DOHH2 (cell line): ENCODE measurements around the gene ACTG1.

Experiments
- H3F3A ChIP-seq: fragments of 200-600 bp; sonication (generic), shearing (Covaris generic); 2 replicates; pipeline ENCODE4 v1.6.0; 2016; ENCODE audit warnings: antibody characterized with exemption, mild to moderate bottlenecking; ENCODE audit not compliant: control insufficient read depth, insufficient read depth
- H3K27ac ChIP-seq: fragments of 200-600 bp; sonication (generic); 2 replicates; pipeline ENCODE4 v1.5.1; 2014; ENCODE audit warnings: low read depth, mild to moderate bottlenecking, low read length, moderate library complexity
- H3K27me3 ChIP-seq: fragments of 200-600 bp; sonication (generic); 2 replicates; pipeline ENCODE4 v1.6.1; 2014; ENCODE audit warnings: mild to moderate bottlenecking, low read length, mixed read lengths; ENCODE audit not compliant: control insufficient read depth
- H3K36me3 ChIP-seq: fragments of 200-600 bp; sonication (generic); 2 replicates; pipeline ENCODE4 v1.6.1; 2014; ENCODE audit warnings: mild to moderate bottlenecking, low read length, moderate library complexity, mixed read lengths; ENCODE audit not compliant: control insufficient read depth
- H3K4me1 ChIP-seq: fragments of 200-600 bp; sonication (generic); 2 replicates; pipeline ENCODE4 v1.6.1; 2014; ENCODE audit warnings: mild to moderate bottlenecking, low read length, mixed read lengths; ENCODE audit not compliant: control insufficient read depth
- H3K4me2 ChIP-seq: fragments of 200-600 bp; sonication (generic); 2 replicates; pipeline ENCODE4 v1.6.0; 2014; ENCODE audit warnings: mild to moderate bottlenecking, low read length, moderate library complexity
- H3K4me3 ChIP-seq: fragments of 200-600 bp; sonication (generic); 2 replicates; pipeline ENCODE4 v1.5.1; 2014; ENCODE audit warnings: mild to moderate bottlenecking, low read length, mixed read lengths
- H3K79me2 ChIP-seq: fragments of 200-600 bp; sonication (generic); 2 replicates; pipeline ENCODE4 v1.6.1; 2014; ENCODE audit warnings: mild to moderate bottlenecking, low read length, mixed read lengths; ENCODE audit not compliant: control insufficient read depth
- H3K9me2 ChIP-seq: fragments of 200-600 bp; sonication (generic); replicated peaks from 2 replicates; pipeline ENCODE4 v1.6.1; 2014; ENCODE audit warnings: mild to moderate bottlenecking, low read length, mixed read lengths; ENCODE audit not compliant: control insufficient read depth
- H3K9me3 ChIP-seq: fragments of 200-600 bp; sonication (generic); 2 replicates; pipeline ENCODE4 v1.6.1; 2014; ENCODE audit warnings: antibody characterized with exemption, low read length, mixed read lengths; ENCODE audit not compliant: control insufficient read depth, insufficient read depth
- H4K20me1 ChIP-seq: fragments of 200-600 bp; sonication (generic); 2 replicates; pipeline ENCODE4 v1.6.0; 2014; ENCODE audit warnings: low read depth, mild to moderate bottlenecking, antibody characterized with exemption, low read length, moderate library complexity; ENCODE audit not compliant: control insufficient read depth, insufficient read depth
- CTCF ChIP-seq: fragments of 200-600 bp; sonication (generic); IDR thresholded peaks from one replicate; pipeline ENCODE4 v1.5.1; 2014; ENCODE audit warnings: antibody characterized with exemption, mild to moderate bottlenecking, low read depth, low read length; ENCODE audit not compliant: poor library complexity, severe bottlenecking
- EZH2phosphoT487 ChIP-seq: fragments of 200-600 bp; sonication (generic); IDR thresholded peaks from 2 replicates; pipeline ENCODE4 v1.6.1; 2017; ENCODE audit warnings: borderline replicate concordance, mild to moderate bottlenecking, antibody characterized with exemption, low read length, moderate library complexity, mixed read lengths

Gene ACTG1

DNA sequence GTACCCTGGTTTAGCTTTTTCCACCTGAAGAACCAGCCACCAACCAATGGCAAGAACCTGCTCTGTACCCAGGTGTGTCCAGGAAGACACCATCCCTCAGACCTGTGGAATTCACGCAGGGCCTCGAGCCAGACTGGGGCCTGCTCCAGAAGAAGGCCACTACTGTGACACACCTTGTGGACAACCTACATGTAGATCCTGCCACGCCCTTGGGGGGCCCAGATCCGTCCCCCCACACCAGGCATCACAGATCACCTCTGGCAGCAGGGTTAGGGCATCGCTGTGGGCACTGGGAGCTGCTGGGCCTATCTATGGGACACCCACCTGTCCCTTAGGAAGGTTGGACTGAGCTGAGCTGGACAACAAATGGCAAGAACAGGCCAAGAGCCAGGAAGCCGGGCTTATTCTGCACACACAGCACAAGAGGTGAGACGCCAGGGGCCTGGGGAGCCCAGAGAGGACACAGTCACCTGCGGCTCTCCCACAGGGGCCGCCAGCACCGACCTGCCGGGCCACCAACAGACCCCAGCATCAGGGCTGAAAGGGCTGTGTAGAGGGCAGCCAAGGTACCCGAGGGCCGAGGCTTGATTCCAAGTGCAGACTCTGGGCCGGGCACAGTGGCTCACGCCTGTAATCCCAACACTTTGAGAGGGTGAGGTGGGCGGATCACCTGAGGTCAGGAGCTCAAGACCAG, 31.8 kb upstream of the ACTG1 start:
- H3K9me3 ChIP-seq: no peaks in the 10 kb centered on the region
- no peaks in the 10 kb centered on the region for H3F3A ChIP-seq
- no peak overlapping the region for H3K4me2 ChIP-seq
- H3K4me3 ChIP-seq: no peak overlapping the region
- H3K27ac ChIP-seq: no peak overlapping the region
- H4K20me1 ChIP-seq: no peaks in the 10 kb centered on the region
- no peaks in the 10 kb centered on the region for H3K9me2 ChIP-seq
- H3K4me1 ChIP-seq: no peaks in the 10 kb centered on the region
- no peaks in the 10 kb centered on the region for H3K27me3 ChIP-seq
- peaks cover 68% of the 10 kb centered on the region for H3K36me3 ChIP-seq
- peaks cover 5% of the 10 kb centered on the region for H3K79me2 ChIP-seq
- TF ChIP-seq CTCF (no peak), EZH2phosphoT487 (no peak)

- no peaks in the 10 kb centered on the region for H3F3A ChIP-seq
- no peaks in the 10 kb centered on the region for H3K27me3 ChIP-seq
- no peak overlapping the region for H3K4me3 ChIP-seq
- no peaks in the 10 kb centered on the region for H3K9me3 ChIP-seq
- no peak overlapping the region for H3K27ac ChIP-seq
- H3K4me1 ChIP-seq: no peaks in the 10 kb centered on the region
- no peaks in the 10 kb centered on the region for H3K79me2 ChIP-seq
- H3K36me3 ChIP-seq: peaks cover 63% of the 10 kb centered on the region
- H3K4me2 ChIP-seq: no peak overlapping the region
- no peak for TF ChIP-seq CTCF
- no peak for TF ChIP-seq EZH2phosphoT487
- no peaks in the 10 kb centered on the region for H3K9me2 ChIP-seq
- H4K20me1 ChIP-seq: no peaks in the 10 kb centered on the region
Measured at GRCh38 chr17:81543756-81544155, 31.2 kb upstream of the ACTG1 start.

GRCh38 chr17:81543339-81543675, 30.7 kb upstream of the ACTG1 start:
- TF ChIP-seq CTCF: no peak
- no peak for TF ChIP-seq EZH2phosphoT487
- H4K20me1 ChIP-seq: no peaks in the 10 kb centered on the region

More at GRCh38 chr17:81543339-81543675, 30.7 kb upstream of the ACTG1 start:
- no peak overlapping the region for H3K4me3 ChIP-seq
- H3K79me2 ChIP-seq: no peaks in the 10 kb centered on the region
- H3K9me2 ChIP-seq: no peaks in the 10 kb centered on the region
- peaks cover 63% of the 10 kb centered on the region for H3K36me3 ChIP-seq
- H3K4me1 ChIP-seq: no peaks in the 10 kb centered on the region
- no peak overlapping the region for H3K4me2 ChIP-seq
- no peaks in the 10 kb centered on the region for H3K27me3 ChIP-seq
- no peaks in the 10 kb centered on the region for H3F3A ChIP-seq
- H3K9me3 ChIP-seq: no peaks in the 10 kb centered on the region
- H3K27ac ChIP-seq: no peak overlapping the region
